Cardiac muscle cell (in vitro differentiated cells and primary cell): ENCODE measurements around the gene YIF1A. TPM values are rescaled to one million over a fixed set of nuclear protein-coding genes. Genes with fewer than 3 reads are reported as not detected.

Experiments
- DNase-seq, 2 donors: peaks; one replicate each; pipeline versions ENCODE4 v3.0.0 to v3.0.0-alpha.2; 2010 to 2017; ENCODE audit warnings: low read depth in 1 of 2, low spot score in 1 of 2
- H3K27ac ChIP-seq: fragments of 200-600 bp; sonication (generic); 2 replicates; pipeline ENCODE4 v1.5.1; 2016
- H3K27me3 ChIP-seq: fragments of 200-600 bp; sonication (generic); 2 replicates; pipeline ENCODE4 v1.6.0; 2016; ENCODE audit warnings: control low read depth
- H3K36me3 ChIP-seq: fragments of 200-600 bp; sonication (generic); 2 replicates; pipeline ENCODE4 v1.5.1; 2016; ENCODE audit warnings: control low read depth
- H3K4me1 ChIP-seq: fragments of 200-600 bp; sonication (generic); 2 replicates; pipeline ENCODE4 v1.8.1; 2017; ENCODE audit warnings: low read depth, mild to moderate bottlenecking, mixed run types
- H3K4me3 ChIP-seq: fragments of 200-600 bp; sonication (generic); 2 replicates; pipeline ENCODE4 v1.5.1; 2016; ENCODE audit warnings: mild to moderate bottlenecking
- H3K9me3 ChIP-seq: fragments of 200-600 bp; sonication (generic); 2 replicates; pipeline ENCODE4 v1.5.1; 2017; ENCODE audit warnings: low read depth, mild to moderate bottlenecking, control low read depth
- CTCF ChIP-seq: IDR thresholded peaks from 2 replicates; pipeline ENCODE4 v1.5.1; 2012; ENCODE audit warnings: low read depth, mild to moderate bottlenecking, low read length
- polyA plus RNA-seq: library from polyadenylated mRNA; unstranded; fragments of >200 nt; fragmentation: Nextera tagmentation; extraction: Ambion mirVana; gene quantifications from 2 replicates; pipeline ENCODE4 v1.2.1, GENCODE V29; 2016
- total RNA-seq: library from RNA; depleted of rRNA; stranded (reverse); fragments of >200 nt; gene quantifications from 2 replicates; pipeline ENCODE4 v1.2.3, GENCODE V29; 2016

YIF1A gene
- total and polyA plus RNA-seq, 2 experiments from 2014 or later, result 68.2 to 147 TPM

GRCh38 chr11:66291706-66292542 is 3.0 kb upstream of the YIF1A start, which contains the start of gene TMEM151A:
TSS of gene TMEM151A (plus strand) at chr11:66291894. CDS start at chr11:66292014, 120 bp downstream.
- peaks cover 4% of the 10 kb centered on the region for H3K4me1 ChIP-seq
- H3K27ac ChIP-seq, result no peak within 1 kb of the TSS
- H3K36me3 ChIP-seq, result no peaks in the 10 kb centered on the region
- TF ChIP-seq CTCF, result no peak
- no peaks in the 10 kb centered on the region for H3K9me3 ChIP-seq
- peak within 1 kb of the TSS; percentile 37 for H3K4me3 ChIP-seq
- H3K27me3 ChIP-seq, result peaks cover 47% of the 10 kb centered on the region
- DNase-seq, result no peak

GRCh38 chr11:66291303-66291705 is 2.4 kb upstream of the YIF1A start:
- H3K27me3 ChIP-seq, result peaks cover 47% of the 10 kb centered on the region
- peak overlapping the region; percentile 14 for H3K4me3 ChIP-seq
- no peaks in the 10 kb centered on the region for H3K36me3 ChIP-seq
- H3K27ac ChIP-seq, result no peak overlapping the region
- DNase-seq, result no peak
- H3K4me1 ChIP-seq, result peaks cover 4% of the 10 kb centered on the region
- H3K9me3 ChIP-seq, result no peaks in the 10 kb centered on the region
- TF ChIP-seq CTCF, result no peak

- DNase-seq, result no peak
- TF ChIP-seq CTCF, result no peak
- Histone ChIP-seq H3K4me3 (no peak overlapping the region), H3K4me1 (peaks cover 4% of the 10 kb centered on the region), H3K27ac (no peak overlapping the region), H3K36me3 (no peaks in the 10 kb centered on the region), H3K27me3 (peaks cover 44% of the 10 kb centered on the region), H3K9me3 (no peaks in the 10 kb centered on the region)
Measured at GRCh38 chr11:66290330-66290621, 1.3 kb upstream of the YIF1A start.

GRCh38 chr11:66289548-66290329 is 796 bp upstream of the YIF1A start:
- no peak for TF ChIP-seq CTCF
- H3K36me3 ChIP-seq, result no peaks in the 10 kb centered on the region
- H3K27me3 ChIP-seq, result peaks cover 43% of the 10 kb centered on the region
- H3K27ac ChIP-seq, result peak overlapping the region; percentile 84
- DNase-seq, result peak in 1 of 2 donors; percentile 90
- H3K4me1 ChIP-seq, result peaks cover 4% of the 10 kb centered on the region
- H3K4me3 ChIP-seq, result peak overlapping the region; percentile 41
- no peaks in the 10 kb centered on the region for H3K9me3 ChIP-seq

GRCh38 chr11:66287889-66288670 is 863 bp downstream of the YIF1A start:
- DNase-seq, result no peak
- H3K27ac ChIP-seq, result peak overlapping the region; percentile 92

More at GRCh38 chr11:66287889-66288670, 863 bp downstream of the YIF1A start:
- Histone ChIP-seq H3K36me3 (no peaks in the 10 kb centered on the region), H3K9me3 (no peaks in the 10 kb centered on the region), H3K27me3 (peaks cover 26% of the 10 kb centered on the region), H3K4me1 (peaks cover 4% of the 10 kb centered on the region), H3K4me3 (peak overlapping the region; percentile 93)
- no peak for TF ChIP-seq CTCF
